Natural killer cell (primary cell): Measurements from ENCODE around the gene TUBA1C. TPM values are rescaled to one million over a fixed set of nuclear protein-coding genes. Genes with fewer than 3 reads are reported as not detected.
"Not testable (repeated sequence)": the region's sequence is repeated elsewhere in the genome, so short reads cannot be mapped to it uniquely, and the experiment has no call there.

Source experiments
- ATAC-seq, 3 donors: fragments of 150-1000 bp in 2 of 3; fragments of 200-7000 bp in 1 of 3; cut with Tn5 transposase; 1 replicate in 1 of 3; 2 replicates in 2 of 3; pipeline ENCODE4 v1.10.0; 2021; ENCODE audit warnings: mild to moderate bottlenecking in 2 of 3, moderate library complexity in 2 of 3
- DNase-seq, 2 donors: peaks; one replicate each; pipeline versions ENCODE4 v3.0.0 to v3.0.0-alpha.2; 2013 to 2021; ENCODE audit warnings: mixed read lengths in 1 of 2
- H3K27ac ChIP-seq: one replicate; pipeline ENCODE4 v1.5.1; 2013; ENCODE audit warnings: mild to moderate bottlenecking, low read length
- H3K27me3 ChIP-seq: one replicate; pipeline ENCODE4 v1.6.1; 2013; ENCODE audit warnings: low read length; ENCODE audit not compliant: control insufficient read depth, insufficient read depth
- H3K36me3 ChIP-seq: one replicate; pipeline ENCODE4 v1.6.1; 2013; ENCODE audit warnings: low read length; ENCODE audit not compliant: control insufficient read depth, insufficient read depth
- H3K4me1 ChIP-seq: one replicate; pipeline ENCODE4 v1.6.1; 2013; ENCODE audit warnings: low read length; ENCODE audit not compliant: control insufficient read depth, insufficient read depth
- H3K4me3 ChIP-seq: one replicate; pipeline ENCODE4 v1.5.1; 2013; ENCODE audit warnings: low read length
- H3K9me3 ChIP-seq: one replicate; pipeline ENCODE4 v1.6.1; 2013; ENCODE audit warnings: low read length; ENCODE audit not compliant: control insufficient read depth, insufficient read depth
- H3K27ac Mint-ChIP-seq, 2 donors: one replicate each; pipeline ENCODE4 v1.8.0; 2022; ENCODE audit warnings: mild to moderate bottlenecking in 2 of 2, mixed read lengths in 2 of 2, moderate library complexity in 1 of 2
- H3K27me3 Mint-ChIP-seq, 2 donors: one replicate each; pipeline ENCODE4 v1.8.0; 2022; ENCODE audit warnings: low read depth in 2 of 2, mixed read lengths in 2 of 2
- H3K36me3 Mint-ChIP-seq: one replicate; pipeline ENCODE4 v1.8.0; 2022; ENCODE audit warnings: mixed read lengths
- H3K4me1 Mint-ChIP-seq, 2 donors: one replicate each; pipeline ENCODE4 v1.8.0; 2022; ENCODE audit warnings: mixed read lengths in 2 of 2
- H3K4me3 Mint-ChIP-seq: one replicate; pipeline ENCODE4 v1.8.0; 2022; ENCODE audit warnings: mild to moderate bottlenecking, moderate library complexity, mixed read lengths
- H3K9me3 Mint-ChIP-seq, 2 donors: one replicate each; pipeline ENCODE4 v1.8.0; 2022; ENCODE audit warnings: mixed read lengths in 2 of 2
- WGBS: methylation state at CpG from one replicate; pipeline ENCODE4 v1.1.7; 2013; ENCODE audit warnings: missing lambda C conversion rate; ENCODE audit not compliant: insufficient coverage; 5-methylcytosine and 5-hydroxymethylcytosine counted together
- intact Hi-C: fragments of 100-400 bp; cut with micrococcal nuclease; formaldehyde crosslinking; loops from one replicate; pipeline ENCODE4 v1.14.2; 2022
- total RNA-seq, 4 donors: library from RNA; stranded (reverse); fragments of 120-200 nt in 1 of 4; gene quantifications; one replicate each; pipeline versions ENCODE4 v1.2.3 to v1.2.4, GENCODE V29; 2013 to 2022
- TF ChIP-seq, protein P1 (sequence below): fragments of 200-600 bp; IDR thresholded peaks from one replicate; pipeline ENCODE4 v1.8.0; 2022; ENCODE audit warnings: antibody characterized with exemption

The TUBA1C gene
- total RNA-seq, 3 donors from 2014 or later (not counting 1 experiment from before 2014, with no cell fraction given): 19.0 to 39.6 (median 24.9) TPM

GRCh38 chr12:49305762-49306510, 41.1 kb downstream of the TUBA1C start:
- H3K4me1 Mint-ChIP-seq: peaks cover 0 to 5% of the 10 kb centered on the region in 2 donors
- no peak for DNase-seq
- H3K27me3 Mint-ChIP-seq: peaks cover 36 to 56% of the 10 kb centered on the region in 2 donors
- no peaks in the 10 kb centered on the region for H3K9me3 ChIP-seq
- intact Hi-C loops: no loop called here
- no peak overlapping the region for H3K27ac ChIP-seq
- WGBS: 88% methylated on average over 6 of the region's 6 CpGs
- H3K36me3 ChIP-seq: no peaks in the 10 kb centered on the region
- peaks cover 4% of the 10 kb centered on the region for H3K27me3 ChIP-seq
- no peaks in the 10 kb centered on the region for H3K4me1 ChIP-seq
- ATAC-seq: no peak
- no peak overlapping the region for H3K27ac Mint-ChIP-seq
- TF ChIP-seq, protein P1, sequence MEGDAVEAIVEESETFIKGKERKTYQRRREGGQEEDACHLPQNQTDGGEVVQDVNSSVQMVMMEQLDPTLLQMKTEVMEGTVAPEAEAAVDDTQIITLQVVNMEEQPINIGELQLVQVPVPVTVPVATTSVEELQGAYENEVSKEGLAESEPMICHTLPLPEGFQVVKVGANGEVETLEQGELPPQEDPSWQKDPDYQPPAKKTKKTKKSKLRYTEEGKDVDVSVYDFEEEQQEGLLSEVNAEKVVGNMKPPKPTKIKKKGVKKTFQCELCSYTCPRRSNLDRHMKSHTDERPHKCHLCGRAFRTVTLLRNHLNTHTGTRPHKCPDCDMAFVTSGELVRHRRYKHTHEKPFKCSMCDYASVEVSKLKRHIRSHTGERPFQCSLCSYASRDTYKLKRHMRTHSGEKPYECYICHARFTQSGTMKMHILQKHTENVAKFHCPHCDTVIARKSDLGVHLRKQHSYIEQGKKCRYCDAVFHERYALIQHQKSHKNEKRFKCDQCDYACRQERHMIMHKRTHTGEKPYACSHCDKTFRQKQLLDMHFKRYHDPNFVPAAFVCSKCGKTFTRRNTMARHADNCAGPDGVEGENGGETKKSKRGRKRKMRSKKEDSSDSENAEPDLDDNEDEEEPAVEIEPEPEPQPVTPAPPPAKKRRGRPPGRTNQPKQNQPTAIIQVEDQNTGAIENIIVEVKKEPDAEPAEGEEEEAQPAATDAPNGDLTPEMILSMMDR: no peak
- no peak overlapping the region for H3K4me3 ChIP-seq
- no peak overlapping the region for H3K4me3 Mint-ChIP-seq
- H3K9me3 Mint-ChIP-seq: no peaks in the 10 kb centered on the region
- no peaks in the 10 kb centered on the region for H3K36me3 Mint-ChIP-seq

DNA sequence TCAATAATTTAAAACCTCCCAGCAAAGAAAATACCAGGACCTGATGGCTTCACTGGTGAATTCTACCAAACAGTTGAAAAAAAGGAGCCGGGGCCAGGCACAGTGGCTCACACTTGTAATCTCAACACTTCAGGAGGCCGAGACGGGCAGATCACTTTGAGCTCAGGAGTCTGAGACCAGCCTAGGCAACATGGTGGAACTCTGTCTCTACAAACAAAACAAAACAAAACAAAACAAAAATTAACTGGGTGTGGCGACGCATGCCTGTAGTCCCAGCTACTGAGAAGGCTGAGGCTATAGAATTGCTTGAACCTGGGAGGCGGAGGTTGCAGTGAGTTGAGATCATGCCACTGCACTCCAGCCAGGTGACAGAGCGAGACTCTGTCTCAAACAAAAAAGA, 44.5 kb downstream of the TUBA1C start:
- no peak overlapping the region for H3K27ac ChIP-seq
- ATAC-seq: no peak
- TF ChIP-seq, protein P1: no peak
- Mint-ChIP-seq H3K27me3 (peaks cover 20 to 32% of the 10 kb centered on the region in 2 donors), H3K36me3 (no peaks in the 10 kb centered on the region), H3K4me1 (no peaks in the 10 kb centered on the region), H3K4me3 (no peak overlapping the region), H3K9me3 (no peaks in the 10 kb centered on the region), H3K27ac (no peak overlapping the region)
- H3K36me3 ChIP-seq: no peaks in the 10 kb centered on the region
- no peak for DNase-seq
- H3K4me3 ChIP-seq: no peak overlapping the region
- no peaks in the 10 kb centered on the region for H3K9me3 ChIP-seq
- no peaks in the 10 kb centered on the region for H3K4me1 ChIP-seq
- intact Hi-C loops: no loop called here
- 86% methylated on average over 7 of the region's 7 CpGs for WGBS
- H3K27me3 ChIP-seq: peaks cover 3% of the 10 kb centered on the region

GRCh38 chr12:49310451-49311000, 45.6 kb downstream of the TUBA1C start:
- H3K9me3 ChIP-seq, H3K4me3 ChIP-seq, H3K4me1 ChIP-seq, intact Hi-C loops, ATAC-seq, H3K36me3 ChIP-seq, H3K27me3 ChIP-seq, H3K9me3 Mint-ChIP-seq, H3K4me1 Mint-ChIP-seq, H3K27ac Mint-ChIP-seq, H3K27ac ChIP-seq, H3K36me3 Mint-ChIP-seq, H3K4me3 Mint-ChIP-seq, DNase-seq: not testable (repeated sequence)
- WGBS: no CpG with 5 or more reads among the region's 3 CpGs
- H3K27me3 Mint-ChIP-seq: peaks cover 19 to 22% of the 10 kb centered on the region in 2 donors

DNA sequence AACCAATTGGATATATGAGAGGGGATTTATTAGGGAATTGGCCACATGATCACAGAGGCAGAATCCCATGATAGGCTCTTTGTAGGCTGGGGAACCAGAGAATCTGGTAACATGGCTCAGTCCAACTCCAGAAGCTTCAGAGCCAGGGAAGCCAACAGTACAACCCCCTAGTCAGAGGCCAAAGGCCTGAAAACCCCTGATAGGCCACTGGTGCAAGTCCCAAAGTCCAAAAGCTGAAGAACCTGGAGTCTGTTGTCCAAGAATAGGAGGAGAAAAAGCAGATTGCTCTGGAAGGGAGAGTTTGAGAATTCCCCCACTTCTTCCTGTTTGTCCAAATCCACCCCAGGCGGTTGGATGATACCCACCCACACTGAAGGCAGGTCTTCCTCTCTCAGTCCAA, 49.9 kb downstream of the TUBA1C start:
- no peaks in the 10 kb centered on the region for H3K36me3 Mint-ChIP-seq
- H3K36me3 ChIP-seq: no peaks in the 10 kb centered on the region
- no peak overlapping the region for H3K4me3 Mint-ChIP-seq
- TF ChIP-seq, protein P1: no peak
- 73% methylated on average over 1 of the region's 1 CpG for WGBS
- H3K27me3 ChIP-seq: peaks cover 3% of the 10 kb centered on the region
- H3K4me1 ChIP-seq: no peaks in the 10 kb centered on the region
- H3K27ac Mint-ChIP-seq: no peak overlapping the region
- DNase-seq: no peak
- H3K4me3 ChIP-seq: no peak overlapping the region
- no peaks in the 10 kb centered on the region for H3K4me1 Mint-ChIP-seq
- intact Hi-C loops: no loop called here
- H3K9me3 Mint-ChIP-seq: no peaks in the 10 kb centered on the region
- no peak for ATAC-seq
- peaks cover 0 to 5% of the 10 kb centered on the region in 2 donors for H3K27me3 Mint-ChIP-seq
- H3K27ac ChIP-seq: no peak overlapping the region
- H3K9me3 ChIP-seq: no peaks in the 10 kb centered on the region

DNA sequence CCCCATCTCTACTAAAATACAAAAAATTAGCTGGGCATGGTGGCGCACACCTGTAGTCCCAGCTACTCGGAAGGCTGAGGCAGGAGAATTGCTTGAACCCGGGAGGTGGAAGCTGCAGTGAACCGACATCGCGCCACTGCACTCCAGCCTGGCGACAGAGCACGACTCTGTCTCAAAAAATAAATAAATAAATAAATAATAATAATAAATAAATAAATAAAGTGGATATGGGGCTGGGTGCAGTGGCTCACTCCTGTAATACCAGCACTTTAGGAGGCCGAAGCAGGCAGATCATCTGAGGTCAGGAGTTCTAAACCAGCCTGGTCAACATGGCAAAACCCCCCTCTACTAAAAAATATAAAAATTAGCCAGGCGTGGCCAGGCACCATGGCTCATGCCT, 52.2 kb downstream of the TUBA1C start:
- H3K27me3 ChIP-seq, H3K36me3 ChIP-seq, H3K4me3 Mint-ChIP-seq, H3K27ac ChIP-seq, H3K27ac Mint-ChIP-seq, H3K27me3 Mint-ChIP-seq, intact Hi-C loops, H3K4me1 ChIP-seq, H3K36me3 Mint-ChIP-seq, H3K9me3 Mint-ChIP-seq, DNase-seq, H3K4me1 Mint-ChIP-seq, H3K4me3 ChIP-seq, H3K9me3 ChIP-seq, ATAC-seq: not testable (repeated sequence)
- WGBS: 93% methylated on average over 8 of the region's 10 CpGs
